Measurements from ENCODE around the gene RCOR3. TPM values are rescaled to one million over a fixed set of nuclear protein-coding genes. Genes with fewer than 3 reads are reported as not detected.

The RCOR3 gene
- total and polyA plus RNA-seq, 2 of the 8 experiments (the other 6 are each of a cell fraction or from before 2014, with no cell fraction given): 21.4 to 36.3 TPM

- Histone ChIP-seq H3K27me3 (replicated peaks in 1 of 4; ENCODE audit: control insufficient read depth in 3 of 4, extremely low read depth in 1 of 4, insufficient read depth in 3 of 4, low read length in 3 of 4) (peaks cover 0 to 3% (median 0%) of the 10 kb centered on the region in 4 experiments; a peak in 2 of 7 replicates), H2AFZ (ENCODE audit: low read length) (no peak overlapping the region), H3K4me2 (ENCODE audit: insufficient read depth in 1 of 2, low read depth in 2 of 2, low read length in 2 of 2) (no peak overlapping the region), H2BK120ac (replicated peaks; ENCODE audit: low read depth, low read length) (no peak overlapping the region), H3K56ac (replicated peaks; ENCODE audit: insufficient read length, low read depth, low read length) (no peak overlapping the region), H2BK15ac (ENCODE audit: low read length) (no peak overlapping the region), H3K14ac (ENCODE audit: insufficient read length) (no peak overlapping the region), H3K18ac (ENCODE audit: extremely low read depth, low read length) (no peak overlapping the region), H3K4me3 (ENCODE audit: extremely low read depth in 1 of 4, insufficient read depth in 2 of 4, low read depth in 3 of 4, low read length in 4 of 4) (no peak overlapping the region), H2BK5ac (ENCODE audit: low read depth, low read length) (no peak overlapping the region), H3K79me1 (ENCODE audit: low read depth, low read length) (no peaks in the 10 kb centered on the region), H3K9me3 (ENCODE audit: insufficient read depth in 2 of 2, low read depth in 1 of 2, low read length in 1 of 2) (no peaks in the 10 kb centered on the region), H2AK5ac (ENCODE audit: low read depth, low read length) (no peak overlapping the region), H3K23ac (ENCODE audit: insufficient read length) (no peak overlapping the region), H4K20me1 (replicated peaks in 1 of 2; ENCODE audit: control insufficient read depth in 1 of 2, insufficient read depth in 2 of 2, low read length in 2 of 2) (peaks cover 0 to 2% of the 10 kb centered on the region in 2 experiments), H3K36me3 (ENCODE audit: control insufficient read depth in 2 of 4, insufficient read depth in 4 of 4, low read length in 3 of 4) (no peaks in the 10 kb centered on the region; a peak in 1 of 8 replicates), H3K23me2 (ENCODE audit: low read depth, low read length) (no peaks in the 10 kb centered on the region), H3K27ac (ENCODE audit: low read depth, low read length) (no peak overlapping the region), H4K91ac (replicated peaks; ENCODE audit: insufficient read length, low read length) (no peak overlapping the region), H2BK12ac (ENCODE audit: low read depth, low read length) (no peak overlapping the region), H3K4me1 (replicated peaks in 1 of 4; ENCODE audit: control insufficient read depth in 3 of 4, insufficient read depth in 4 of 4, low read length in 3 of 4) (peaks cover 0 to under 1% (median 0%) of the 10 kb centered on the region in 4 experiments; a peak in 1 of 7 replicates), H4K5ac (ENCODE audit: insufficient read length, low read depth, low read length) (no peak overlapping the region), H2BK20ac (ENCODE audit: low read length) (no peak overlapping the region), H4K8ac (ENCODE audit: extremely low read depth, insufficient read depth, low read length) (no peak overlapping the region), H3K9ac (replicated peaks in 1 of 4; ENCODE audit: extremely low read depth in 1 of 4, low read depth in 3 of 4, low read length in 3 of 4) (no peak overlapping the region), H3K79me2 (ENCODE audit: control insufficient read depth in 1 of 2, insufficient read depth in 2 of 2, low read length in 2 of 2) (no peaks in the 10 kb centered on the region), H3K4ac (replicated peaks; ENCODE audit: insufficient read length, low read depth, low read length) (no peak overlapping the region)
- FAIRE-seq (no peak), DNase-seq (ENCODE audit: low read depth in 1 of 2, low spot score in 2 of 2) (no peak)
- CTCF ChIA-PET (ENCODE audit: partially characterized antibody): interaction anchor here (3.8 to 4.6 kb wide), 2 partner anchors 157 to 193 kb away, joined by 36 to 38 read pairs; no protein-coding TSS in a partner anchor
- TF ChIP-seq EZH2 (IDR thresholded peaks at IDR 0.05; ENCODE audit: low read depth, low read length, severe bottlenecking) (no peak), TAF7 (optimal IDR thresholded peaks at IDR 0.05; ENCODE audit: borderline replicate concordance, low read depth, low read length) (no peak), ATF2 (IDR thresholded peaks at IDR 0.05; ENCODE audit: low read length) (no peak), SUZ12 (IDR thresholded peaks at IDR 0.05; ENCODE audit: low read length) (no peak), SP1 (IDR thresholded peaks at IDR 0.05; ENCODE audit: low read depth, low read length) (no peak), CBX5 (IDR thresholded peaks at IDR 0.05; ENCODE audit: low read depth, low read length) (no peak), SIN3A (conservative IDR thresholded peaks at IDR 0.05 in 1 of 2, IDR thresholded peaks at IDR 0.05 in 1 of 2; ENCODE audit: low read depth in 1 of 2, low read length in 2 of 2) (no peak), POLR2AphosphoS5 (IDR thresholded peaks at IDR 0.05; ENCODE audit: low read depth, low read length) (no peak), HDAC2 (IDR thresholded peaks at IDR 0.05; ENCODE audit: borderline replicate concordance in 1 of 2, low read depth in 2 of 2, low read length in 2 of 2) (no peak), E2F6 (IDR thresholded peaks at IDR 0.05) (no peak), POU5F1 (IDR thresholded peaks at IDR 0.05; ENCODE audit: low read depth, low read length) (no peak)
- POLR2A ChIA-PET (ENCODE audit: partially characterized antibody): no interaction called here
- 98% methylated on average over 4 of the region's 4 CpGs; no CpG with 5 or more reads in 1 of the 2 experiments for WGBS, 2 experiments (ENCODE audit: extremely low coverage in 1 of 2, insufficient coverage in 1 of 2, insufficient read length in 1 of 2, insufficient replicate concordance in 2 of 2, low coverage in 1 of 2, low lambda C conversion rate in 2 of 2, missing lambda C conversion rate in 1 of 2)
These were observed 61.8 kb downstream of the RCOR3 start for GRCh38 chr1:211320980-211321379.
